ENCODE results near the gene ERBIN. TPM values are rescaled to one million over a fixed set of nuclear protein-coding genes. Genes with fewer than 3 reads are reported as not detected.

ERBIN gene
- total and polyA plus RNA-seq, 2 of the 8 experiments (the other 6 are each of a cell fraction or from before 2014, with no cell fraction given): 7.7 to 33.2 TPM

DNA sequence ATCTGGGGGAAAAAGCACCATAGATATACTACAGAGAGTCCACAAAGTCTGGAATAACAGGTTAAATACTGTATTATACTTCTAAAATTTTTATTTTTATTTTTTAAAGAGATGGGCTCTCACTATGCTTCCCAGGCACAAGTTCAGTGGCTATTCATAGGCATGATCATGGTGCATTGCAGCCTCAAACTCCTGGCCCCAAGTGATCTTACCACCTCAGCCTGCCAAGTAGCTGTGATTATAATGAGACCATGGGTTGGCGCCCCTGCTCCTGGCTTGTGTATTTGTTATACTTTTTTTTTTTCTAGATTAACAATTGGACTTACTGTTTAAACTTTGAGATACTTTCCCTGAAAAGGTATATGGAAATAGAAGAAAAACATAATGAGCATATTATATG is 25.9 kb downstream of the ERBIN start:
- Histone ChIP-seq H2BK15ac (ENCODE audit: low read length) (no peak overlapping the region), H2BK5ac (ENCODE audit: low read depth, low read length) (no peak overlapping the region), H3K23ac (ENCODE audit: insufficient read length) (no peak overlapping the region), H2BK12ac (ENCODE audit: low read depth, low read length) (no peak overlapping the region), H3K4me3 (ENCODE audit: extremely low read depth in 1 of 4, insufficient read depth in 2 of 4, low read depth in 3 of 4, low read length in 4 of 4) (no peak overlapping the region), H3K9me3 (ENCODE audit: insufficient read depth in 2 of 2, low read depth in 1 of 2, low read length in 1 of 2) (peaks cover 0 to 1% of the 10 kb centered on the region in 2 experiments; a peak in 1 of 4 replicates), H3K4me2 (ENCODE audit: insufficient read depth in 1 of 2, low read depth in 2 of 2, low read length in 2 of 2) (no peak overlapping the region), H3K23me2 (ENCODE audit: low read depth, low read length) (no peaks in the 10 kb centered on the region), H3K56ac (replicated peaks; ENCODE audit: insufficient read length, low read depth, low read length) (no peak overlapping the region), H3K27ac (ENCODE audit: low read depth, low read length) (no peak overlapping the region), H3K4ac (replicated peaks; ENCODE audit: insufficient read length, low read depth, low read length) (no peak overlapping the region), H3K18ac (ENCODE audit: extremely low read depth, low read length) (no peak overlapping the region), H2AK5ac (ENCODE audit: low read depth, low read length) (no peak overlapping the region), H3K79me1 (ENCODE audit: low read depth, low read length) (no peaks in the 10 kb centered on the region), H4K8ac (ENCODE audit: extremely low read depth, insufficient read depth, low read length) (no peak overlapping the region), H4K5ac (ENCODE audit: insufficient read length, low read depth, low read length) (no peak overlapping the region), H3K79me2 (ENCODE audit: control insufficient read depth in 1 of 2, insufficient read depth in 2 of 2, low read length in 2 of 2) (peaks cover 0 to 95% of the 10 kb centered on the region in 2 experiments; a peak in 3 of 4 replicates), H2AFZ (ENCODE audit: low read length) (no peak overlapping the region), H2BK120ac (replicated peaks; ENCODE audit: low read depth, low read length) (no peak overlapping the region), H3K9ac (replicated peaks in 1 of 4; ENCODE audit: extremely low read depth in 1 of 4, low read depth in 3 of 4, low read length in 3 of 4) (no peak overlapping the region), H4K91ac (replicated peaks; ENCODE audit: insufficient read length, low read length) (no peak overlapping the region), H3K14ac (ENCODE audit: insufficient read length) (no peak overlapping the region), H3K27me3 (replicated peaks in 1 of 4; ENCODE audit: control insufficient read depth in 3 of 4, extremely low read depth in 1 of 4, insufficient read depth in 3 of 4, low read length in 3 of 4) (no peaks in the 10 kb centered on the region), H3K4me1 (replicated peaks in 1 of 4; ENCODE audit: control insufficient read depth in 3 of 4, insufficient read depth in 4 of 4, low read length in 3 of 4) (peaks cover 0 to 10% (median 2%) of the 10 kb centered on the region in 4 experiments; a peak in 3 of 7 replicates), H2BK20ac (ENCODE audit: low read length) (no peak overlapping the region), H3K36me3 (ENCODE audit: control insufficient read depth in 2 of 4, insufficient read depth in 4 of 4, low read length in 3 of 4) (no peaks in the 10 kb centered on the region; a peak in 1 of 8 replicates), H4K20me1 (replicated peaks in 1 of 2; ENCODE audit: control insufficient read depth in 1 of 2, insufficient read depth in 2 of 2, low read length in 2 of 2) (no peaks in the 10 kb centered on the region)
- ChIA-PET CTCF (ENCODE audit: partially characterized antibody) (interaction anchor here (0.6 kb wide), 1 partner anchor 327 kb away, joined by 3 read pairs; no protein-coding TSS in a partner anchor), POLR2A (ENCODE audit: partially characterized antibody) (interaction anchor here (1.0 kb wide), 1 partner anchor 21 kb away, joined by 4 read pairs; no protein-coding TSS in a partner anchor)
- WGBS, 2 experiments (ENCODE audit: extremely low coverage in 1 of 2, insufficient coverage in 1 of 2, insufficient read length in 1 of 2, insufficient replicate concordance in 2 of 2, low coverage in 1 of 2, low lambda C conversion rate in 2 of 2, missing lambda C conversion rate in 1 of 2): 93% methylated on average over 1 of the region's 1 CpG; no CpG with 5 or more reads in 1 of the 2 experiments
- no peak for FAIRE-seq
- DNase-seq (ENCODE audit: low read depth in 1 of 2, low spot score in 2 of 2): no peak
- TF ChIP-seq CEBPB (IDR thresholded peaks at IDR 0.05; ENCODE audit: low read depth, low read length) (no peak), GTF2F1 (IDR thresholded peaks at IDR 0.05; ENCODE audit: borderline replicate concordance, low read depth, low read length) (no peak), TEAD4 (IDR thresholded peaks at IDR 0.05; ENCODE audit: low read depth, low read length) (no peak), CREB1 (IDR thresholded peaks at IDR 0.05) (no peak), CBX5 (IDR thresholded peaks at IDR 0.05; ENCODE audit: low read depth, low read length) (no peak), RNF2 (IDR thresholded peaks at IDR 0.05; ENCODE audit: borderline replicate concordance, low read depth, low read length, missing control alignments, poor library complexity, severe bottlenecking) (no peak), GABPA (IDR thresholded peaks at IDR 0.05; ENCODE audit: borderline replicate concordance, insufficient read depth, low read length) (no peak), EP300 (IDR thresholded peaks at IDR 0.05; ENCODE audit: borderline replicate concordance in 1 of 2, low read depth in 2 of 2, low read length in 2 of 2) (no peak), USF2 (IDR thresholded peaks at IDR 0.05; ENCODE audit: low read length) (no peak), EGR1 (IDR thresholded peaks at IDR 0.05; ENCODE audit: borderline replicate concordance, low read depth, low read length) (no peak), POLR2A (IDR thresholded peaks at IDR 0.05; ENCODE audit: control extremely low read depth in 1 of 2, low read depth in 2 of 2, low read length in 2 of 2) (no peak), RFX5 (IDR thresholded peaks at IDR 0.05; ENCODE audit: borderline replicate concordance, low read depth, low read length) (no peak), SIRT6 (IDR thresholded peaks at IDR 0.05; ENCODE audit: low read length) (no peak)
